Left ventricle myocardium inferior (tissue), 1 donor: ENCODE measurements around the gene YES1. TPM values are rescaled to one million over a fixed set of nuclear protein-coding genes. Genes with fewer than 3 reads are reported as not detected.
A peak's percentile ranks its signal among the peaks of the same experiment; 100 is the strongest.
"Not testable (repeated sequence)": the region's sequence is repeated elsewhere in the genome, so short reads cannot be mapped to it uniquely, and the experiment has no call there.

Experiments used
- DNase-seq: peaks from one replicate; pipeline ENCODE4 v3.0.0-alpha.2; 2020
- H3K27ac ChIP-seq: fragments of 200-600 bp; replicated peaks from 2 replicates; pipeline ENCODE4 v1.8.0; 2021
- H3K27me3 ChIP-seq: fragments of 200-600 bp; 2 replicates; pipeline ENCODE4 v1.8.0; 2021; ENCODE audit warnings: low read depth
- H3K36me3 ChIP-seq: fragments of 200-600 bp; 2 replicates; pipeline ENCODE4 v1.8.0; 2021
- H3K4me1 ChIP-seq: fragments of 200-600 bp; 2 replicates; pipeline ENCODE4 v1.8.0; 2021
- H3K4me3 ChIP-seq: fragments of 200-600 bp; 2 replicates; pipeline ENCODE4 v1.8.0; 2021; ENCODE audit warnings: mild to moderate bottlenecking, moderate library complexity
- H3K9me3 ChIP-seq: fragments of 200-600 bp; replicated peaks from 2 replicates; pipeline ENCODE4 v1.8.0; 2021
- CTCF ChIP-seq: fragments of 200-600 bp; IDR thresholded peaks from 2 replicates; pipeline ENCODE4 v1.8.0; 2021; ENCODE audit warnings: antibody characterized with exemption, mild to moderate bottlenecking, borderline replicate concordance
- intact Hi-C: fragments of 100-400 bp; cut with micrococcal nuclease; formaldehyde crosslinking; loops from one replicate; pipeline ENCODE4 v1.11.0; 2022
- total RNA-seq: library from RNA; stranded (reverse); fragmentation: NEBNext Ultra II Directional; extraction: Animal tissue kit (Norgen Biotek cat#: 25700); gene quantifications from one replicate; pipeline ENCODE4 v1.2.1, GENCODE V29; 2021
- donor health status: DM: no; HTN: yes; CAD: no; lungs with severe emphysema.

The YES1 gene
- total RNA-seq, 1 donor from 2014 or later = 21.7 TPM

- TF ChIP-seq CTCF = no peak
- H3K4me1 ChIP-seq = no peaks in the 10 kb centered on the region
- intact Hi-C loops = loop anchor here (10.0 kb wide), 1 partner anchor 106 kb away; no protein-coding TSS in a partner anchor
- no peak for DNase-seq
- H3K9me3 ChIP-seq = no peaks in the 10 kb centered on the region
- no peak overlapping the region for H3K4me3 ChIP-seq
- H3K27ac ChIP-seq = no peak overlapping the region
- H3K36me3 ChIP-seq = peaks cover 56% of the 10 kb centered on the region
- H3K27me3 ChIP-seq = no peaks in the 10 kb centered on the region
Observed at GRCh38 chr18:731185-731584, 80.9 kb downstream of the YES1 start.

- Histone ChIP-seq H3K27me3 (no peaks in the 10 kb centered on the region), H3K36me3 (peaks cover 54% of the 10 kb centered on the region), H3K9me3 (no peaks in the 10 kb centered on the region), H3K27ac (no peak overlapping the region), H3K4me1 (no peaks in the 10 kb centered on the region), H3K4me3 (no peak overlapping the region)
- intact Hi-C loops = loop anchor here (10.0 kb wide), 1 partner anchor 106 kb away; no protein-coding TSS in a partner anchor
- TF ChIP-seq CTCF = no peak
- no peak for DNase-seq
Observed at GRCh38 chr18:730692-731091, 81.3 kb downstream of the YES1 start.

GRCh38 chr18:730120-730519 is 81.9 kb downstream of the YES1 start:
- H3K27ac ChIP-seq, H3K27me3 ChIP-seq, H3K9me3 ChIP-seq, H3K4me3 ChIP-seq, H3K4me1 ChIP-seq, DNase-seq: not testable (repeated sequence)
- TF ChIP-seq CTCF = peak; percentile 11
- intact Hi-C loops = loop anchor here (10.0 kb wide), 1 partner anchor 105 kb away; no protein-coding TSS in a partner anchor
- H3K36me3 ChIP-seq = peaks cover 52% of the 10 kb centered on the region

GRCh38 chr18:725646-726045 is 86.4 kb downstream of the YES1 start:
- no peaks in the 10 kb centered on the region for H3K27me3 ChIP-seq
- H3K4me1 ChIP-seq = no peaks in the 10 kb centered on the region
- intact Hi-C loops = no loop called here
- peaks cover 26% of the 10 kb centered on the region for H3K36me3 ChIP-seq
- H3K9me3 ChIP-seq = no peaks in the 10 kb centered on the region
- H3K27ac ChIP-seq = no peak overlapping the region
- DNase-seq = no peak
- no peak overlapping the region for H3K4me3 ChIP-seq
- TF ChIP-seq CTCF = no peak

GRCh38 chr18:723541-724080 is 88.4 kb downstream of the YES1 start:
- no peaks in the 10 kb centered on the region for H3K27me3 ChIP-seq
- H3K9me3 ChIP-seq = no peaks in the 10 kb centered on the region
- peaks cover 26% of the 10 kb centered on the region for H3K36me3 ChIP-seq
- no peak for DNase-seq
- H3K4me1 ChIP-seq = no peaks in the 10 kb centered on the region
- no peak overlapping the region for H3K27ac ChIP-seq
- intact Hi-C loops = no loop called here
- no peak for TF ChIP-seq CTCF
- H3K4me3 ChIP-seq = no peak overlapping the region

GRCh38 chr18:717003-717402 is 95.0 kb downstream of the YES1 start:
- Histone ChIP-seq H3K4me1 (peaks cover 3% of the 10 kb centered on the region), H3K27me3 (no peaks in the 10 kb centered on the region), H3K27ac (no peak overlapping the region), H3K4me3 (no peak overlapping the region), H3K36me3 (no peaks in the 10 kb centered on the region), H3K9me3 (peaks cover 26% of the 10 kb centered on the region)
- intact Hi-C loops = no loop called here
- no peak for DNase-seq
- TF ChIP-seq CTCF = no peak
